ENCODE results near the gene CRTAC1. TPM values are rescaled to one million over a fixed set of nuclear protein-coding genes. Genes with fewer than 3 reads are reported as not detected.
A peak's percentile ranks its signal among the peaks of the same experiment; 100 is the strongest.

Gene CRTAC1
- total RNA-seq, 1 donor from 2014 or later: 0.66 TPM

DNA sequence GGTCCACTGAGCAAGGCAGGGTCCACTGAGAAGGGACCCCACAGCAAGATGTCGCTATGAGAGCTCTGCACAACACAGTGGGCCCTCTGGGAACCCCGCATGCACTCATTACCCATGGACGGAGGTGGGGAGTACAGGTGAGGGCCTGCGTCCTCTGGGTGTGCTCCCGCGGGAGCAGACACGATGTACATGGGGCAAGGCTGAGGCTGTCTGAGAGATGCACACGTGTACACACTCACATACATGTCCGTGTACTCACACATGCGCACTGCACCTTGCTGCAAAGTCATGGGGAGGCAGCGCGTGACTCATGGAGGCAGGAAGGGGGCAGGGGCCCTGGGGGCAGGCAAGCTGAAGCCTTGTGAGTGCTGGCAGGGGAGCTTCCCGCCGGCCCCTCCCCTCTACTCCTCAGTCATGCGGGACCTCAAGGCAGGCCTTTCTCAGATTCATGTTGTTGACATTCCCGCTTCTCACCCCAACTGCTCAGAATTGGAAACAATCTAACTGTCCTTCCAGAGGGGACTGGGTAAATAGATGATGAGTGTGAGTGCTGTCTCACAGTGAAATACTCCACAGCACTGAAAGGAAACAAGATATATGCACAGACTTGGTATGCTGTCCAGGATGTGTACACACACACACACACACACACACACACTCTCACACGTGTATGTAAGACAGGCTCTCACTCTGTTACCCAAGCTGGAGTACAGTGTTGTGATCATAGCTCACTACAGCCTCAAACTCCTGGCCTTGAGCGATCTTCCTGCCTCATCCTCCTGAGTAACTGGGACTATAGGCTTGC, 140.8 kb downstream of the CRTAC1 start:
- Histone ChIP-seq H3K4me3 (ENCODE audit: insufficient read depth, low read depth, low read length) (no peak overlapping the region), H3K4me2 (ENCODE audit: low read length) (peak overlapping the region; percentile 62), H3K4me1 (ENCODE audit: insufficient read depth, low read length) (peaks cover 15% of the 10 kb centered on the region), H3K79me2 (ENCODE audit: insufficient read depth, low read length) (no peaks in the 10 kb centered on the region), H3K27ac (ENCODE audit: low read depth, low read length) (no peak overlapping the region), H3K36me3 (ENCODE audit: insufficient read depth, low read length) (no peaks in the 10 kb centered on the region), H3K9ac (ENCODE audit: low read length) (peak overlapping the region; percentile 8), H2AFZ (ENCODE audit: low read depth, low read length) (peak overlapping the region; percentile 19), H3K27me3 (ENCODE audit: insufficient read depth, low read length) (peaks cover 9% of the 10 kb centered on the region), H3K9me3 (ENCODE audit: insufficient read depth, low read depth, low read length) (no peaks in the 10 kb centered on the region), H4K20me1 (ENCODE audit: insufficient read depth, low read length) (no peaks in the 10 kb centered on the region)
- peaks cover 15% of the 10 kb centered on the region for H3K27me3 Mint-ChIP-seq (ENCODE audit: low read depth, unreplicated experiment)
- TF ChIP-seq, protein P1, sequence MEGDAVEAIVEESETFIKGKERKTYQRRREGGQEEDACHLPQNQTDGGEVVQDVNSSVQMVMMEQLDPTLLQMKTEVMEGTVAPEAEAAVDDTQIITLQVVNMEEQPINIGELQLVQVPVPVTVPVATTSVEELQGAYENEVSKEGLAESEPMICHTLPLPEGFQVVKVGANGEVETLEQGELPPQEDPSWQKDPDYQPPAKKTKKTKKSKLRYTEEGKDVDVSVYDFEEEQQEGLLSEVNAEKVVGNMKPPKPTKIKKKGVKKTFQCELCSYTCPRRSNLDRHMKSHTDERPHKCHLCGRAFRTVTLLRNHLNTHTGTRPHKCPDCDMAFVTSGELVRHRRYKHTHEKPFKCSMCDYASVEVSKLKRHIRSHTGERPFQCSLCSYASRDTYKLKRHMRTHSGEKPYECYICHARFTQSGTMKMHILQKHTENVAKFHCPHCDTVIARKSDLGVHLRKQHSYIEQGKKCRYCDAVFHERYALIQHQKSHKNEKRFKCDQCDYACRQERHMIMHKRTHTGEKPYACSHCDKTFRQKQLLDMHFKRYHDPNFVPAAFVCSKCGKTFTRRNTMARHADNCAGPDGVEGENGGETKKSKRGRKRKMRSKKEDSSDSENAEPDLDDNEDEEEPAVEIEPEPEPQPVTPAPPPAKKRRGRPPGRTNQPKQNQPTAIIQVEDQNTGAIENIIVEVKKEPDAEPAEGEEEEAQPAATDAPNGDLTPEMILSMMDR (IDR thresholded peaks at IDR 0.05; ENCODE audit: insufficient read depth, low read depth, low read length): no peak
- no peak for FAIRE-seq
- peak; percentile 63 for DNase-seq (ENCODE audit: low read depth)
- H3K4me1 Mint-ChIP-seq (ENCODE audit: low read depth, unreplicated experiment): peaks cover 17% of the 10 kb centered on the region
- no peaks in the 10 kb centered on the region for H3K36me3 Mint-ChIP-seq (ENCODE audit: low read depth, unreplicated experiment)
- no peak overlapping the region for H3K4me3 Mint-ChIP-seq (ENCODE audit: unreplicated experiment)
- peak overlapping the region; percentile 69 for H3K27ac Mint-ChIP-seq (ENCODE audit: unreplicated experiment)
- no peaks in the 10 kb centered on the region for H3K9me3 Mint-ChIP-seq (ENCODE audit: unreplicated experiment)

DNA sequence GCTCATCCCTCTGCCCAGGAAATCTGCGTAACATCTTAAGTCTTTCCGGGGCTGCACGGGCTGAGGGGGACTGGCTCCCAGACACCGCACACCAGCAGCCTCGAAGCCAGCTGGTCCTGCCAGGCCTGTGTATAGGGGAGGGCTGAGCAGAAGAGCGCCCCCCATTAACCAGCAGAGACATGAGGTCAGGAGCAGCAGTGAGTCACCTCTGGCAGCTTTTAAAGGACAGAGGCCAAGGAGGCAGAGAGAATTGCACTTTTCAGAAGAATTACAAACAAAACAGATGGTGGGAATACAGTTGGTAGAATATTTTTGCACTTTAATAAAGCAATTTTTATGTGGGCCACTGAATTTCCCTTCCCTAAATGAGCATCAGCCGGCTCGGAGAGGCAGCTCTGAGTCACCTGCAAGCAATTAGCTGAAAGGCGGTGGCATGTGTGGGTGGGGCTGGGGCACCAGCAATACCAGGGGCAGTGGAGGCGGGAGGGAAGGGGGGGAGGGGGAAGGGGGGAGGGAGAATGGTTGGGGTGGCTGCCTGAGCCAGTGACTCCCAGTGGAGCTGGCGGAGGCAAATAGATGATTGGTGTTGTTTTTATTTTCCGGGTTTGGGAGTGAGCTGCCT, 141.7 kb downstream of the CRTAC1 start:
- FAIRE-seq: no peak
- DNase-seq (ENCODE audit: low read depth): peak; percentile 55
- H3K9me3 Mint-ChIP-seq (ENCODE audit: unreplicated experiment): no peaks in the 10 kb centered on the region
- H3K27me3 Mint-ChIP-seq (ENCODE audit: low read depth, unreplicated experiment): peaks cover 14% of the 10 kb centered on the region
- H3K36me3 Mint-ChIP-seq (ENCODE audit: low read depth, unreplicated experiment): no peaks in the 10 kb centered on the region
- H3K4me1 Mint-ChIP-seq (ENCODE audit: low read depth, unreplicated experiment): peaks cover 17% of the 10 kb centered on the region
- no peak for TF ChIP-seq EZH2 (IDR thresholded peaks at IDR 0.05; ENCODE audit: insufficient read depth, low read length)
- TF ChIP-seq, protein P1 (IDR thresholded peaks at IDR 0.05; ENCODE audit: insufficient read depth, low read depth, low read length): no peak
- Histone ChIP-seq H3K27ac (ENCODE audit: low read depth, low read length) (peak overlapping the region; percentile 22), H3K4me1 (ENCODE audit: insufficient read depth, low read length) (peaks cover 15% of the 10 kb centered on the region), H3K4me2 (ENCODE audit: low read length) (peak overlapping the region; percentile 62), H3K9ac (ENCODE audit: low read length) (no peak overlapping the region), H2AFZ (ENCODE audit: low read depth, low read length) (no peak overlapping the region), H3K79me2 (ENCODE audit: insufficient read depth, low read length) (no peaks in the 10 kb centered on the region), H3K9me3 (ENCODE audit: insufficient read depth, low read depth, low read length) (no peaks in the 10 kb centered on the region), H3K4me3 (ENCODE audit: insufficient read depth, low read depth, low read length) (no peak overlapping the region), H3K27me3 (ENCODE audit: insufficient read depth, low read length) (peaks cover 5% of the 10 kb centered on the region), H4K20me1 (ENCODE audit: insufficient read depth, low read length) (no peaks in the 10 kb centered on the region), H3K36me3 (ENCODE audit: insufficient read depth, low read length) (no peaks in the 10 kb centered on the region)
- H3K27ac Mint-ChIP-seq (ENCODE audit: unreplicated experiment): peak overlapping the region; percentile 77
- H3K4me3 Mint-ChIP-seq (ENCODE audit: unreplicated experiment): peak overlapping the region; percentile 45

GRCh38 chr10:97888134-97888533, 142.3 kb downstream of the CRTAC1 start:
- peaks cover 15% of the 10 kb centered on the region for H3K4me1 ChIP-seq (ENCODE audit: insufficient read depth, low read length)
- no peak for FAIRE-seq
- H3K4me3 ChIP-seq (ENCODE audit: insufficient read depth, low read depth, low read length): no peak overlapping the region
- peaks cover 4% of the 10 kb centered on the region for H3K27me3 ChIP-seq (ENCODE audit: insufficient read depth, low read length)
- H3K36me3 ChIP-seq (ENCODE audit: insufficient read depth, low read length): no peaks in the 10 kb centered on the region
- peak overlapping the region; percentile 22 for H3K27ac ChIP-seq (ENCODE audit: low read depth, low read length)
- no peaks in the 10 kb centered on the region for H3K36me3 Mint-ChIP-seq (ENCODE audit: low read depth, unreplicated experiment)
- no peaks in the 10 kb centered on the region for H3K9me3 Mint-ChIP-seq (ENCODE audit: unreplicated experiment)
- no peak overlapping the region for H3K27ac Mint-ChIP-seq (ENCODE audit: unreplicated experiment)
- no peak overlapping the region for H2AFZ ChIP-seq (ENCODE audit: low read depth, low read length)
- H3K79me2 ChIP-seq (ENCODE audit: insufficient read depth, low read length): no peaks in the 10 kb centered on the region
- no peaks in the 10 kb centered on the region for H4K20me1 ChIP-seq (ENCODE audit: insufficient read depth, low read length)
- TF ChIP-seq EZH2 (IDR thresholded peaks at IDR 0.05; ENCODE audit: insufficient read depth, low read length): no peak
- TF ChIP-seq, protein P1 (IDR thresholded peaks at IDR 0.05; ENCODE audit: insufficient read depth, low read depth, low read length): no peak
- no peak for DNase-seq (ENCODE audit: low read depth)
- H3K9ac ChIP-seq (ENCODE audit: low read length): no peak overlapping the region
- no peaks in the 10 kb centered on the region for H3K9me3 ChIP-seq (ENCODE audit: insufficient read depth, low read depth, low read length)
- H3K27me3 Mint-ChIP-seq (ENCODE audit: low read depth, unreplicated experiment): peaks cover 10% of the 10 kb centered on the region
- H3K4me2 ChIP-seq (ENCODE audit: low read length): no peak overlapping the region
- peak overlapping the region; percentile 12 for H3K4me3 Mint-ChIP-seq (ENCODE audit: unreplicated experiment)
- peaks cover 17% of the 10 kb centered on the region for H3K4me1 Mint-ChIP-seq (ENCODE audit: low read depth, unreplicated experiment)

Data from astrocyte (in vitro differentiated cells and primary cell).